SK-N-SH (cell line): ENCODE data around the gene COL4A2. TPM values are rescaled to one million over a fixed set of nuclear protein-coding genes. Genes with fewer than 3 reads are reported as not detected.

ENCODE experiments used
- CHD2 ChIP-seq: fragments of 150-350 bp; IDR thresholded peaks from 2 replicates; pipeline ENCODE4 v1.6.1; 2018; ENCODE audit warnings: low read length; ENCODE audit not compliant: partially characterized antibody
- CTCF ChIP-seq: fragments of 200-600 bp; sonication (generic); IDR thresholded peaks from 2 replicates; pipeline ENCODE4 v1.6.1; 2017; ENCODE audit warnings: antibody characterized with exemption, mild to moderate bottlenecking, moderate library complexity
- ELF1 ChIP-seq: IDR thresholded peaks from 2 replicates; pipeline ENCODE4 v1.4.0; 2012
- FOSL2 ChIP-seq: IDR thresholded peaks from 2 replicates; pipeline ENCODE4 v1.4.0; 2012; ENCODE audit warnings: low read depth, mild to moderate bottlenecking, moderate library complexity, borderline replicate concordance
- FOXM1 ChIP-seq: IDR thresholded peaks from 2 replicates; pipeline ENCODE4 v1.4.0; 2012; ENCODE audit warnings: low read depth, mild to moderate bottlenecking
- GABPA ChIP-seq: IDR thresholded peaks from 2 replicates; pipeline ENCODE4 v1.4.0; 2012; ENCODE audit warnings: low read depth, mild to moderate bottlenecking
- GATA2 ChIP-seq: sonication (generic); formaldehyde crosslinking; IDR thresholded peaks from 2 replicates; pipeline ENCODE4 v1.5.0; 2020; ENCODE audit warnings: mild to moderate bottlenecking, missing genetic modification reagents
- IRF3 ChIP-seq: fragments of 150-350 bp; IDR thresholded peaks from 2 replicates; pipeline ENCODE4 v1.6.1; 2016; ENCODE audit warnings: mild to moderate bottlenecking, low read depth, low read length
- JUND ChIP-seq: IDR thresholded peaks from 2 replicates; pipeline ENCODE4 v1.4.0; 2012
- MXI1 ChIP-seq: IDR thresholded peaks from 2 replicates; pipeline ENCODE4 v1.6.1; 2012; ENCODE audit warnings: mild to moderate bottlenecking, low read depth, low read length, improper control_type of control experiment
- NFIC ChIP-seq: IDR thresholded peaks from 2 replicates; pipeline ENCODE4 v1.4.0; 2012; ENCODE audit warnings: borderline replicate concordance
- NRF1 ChIP-seq: IDR thresholded peaks from 2 replicates; pipeline ENCODE4 v1.6.1; 2012; ENCODE audit warnings: low read depth, mild to moderate bottlenecking, low read length
- PBX3 ChIP-seq: IDR thresholded peaks from 2 replicates; pipeline ENCODE4; 2012
- POLR2AphosphoS5 ChIP-seq: IDR thresholded peaks from 2 replicates; pipeline ENCODE4 v1.6.1; 2012; ENCODE audit warnings: low read depth, low read length
- RAD21 ChIP-seq: IDR thresholded peaks from 2 replicates; pipeline ENCODE4 v1.6.1; 2012; ENCODE audit warnings: mild to moderate bottlenecking, low read length
- RCOR1 ChIP-seq: fragments of 150-350 bp; IDR thresholded peaks from 2 replicates; pipeline ENCODE4 v1.6.1; 2017; ENCODE audit warnings: antibody characterized with exemption, low read length
- RFX5 ChIP-seq: IDR thresholded peaks from 2 replicates; pipeline ENCODE4 v1.6.1; 2012; ENCODE audit warnings: mild to moderate bottlenecking, improper control_type of control experiment, low read length
- SIN3A ChIP-seq: IDR thresholded peaks from 2 replicates; pipeline ENCODE4 v1.6.1; 2012; ENCODE audit warnings: low read depth, mild to moderate bottlenecking, low read length, moderate library complexity, borderline replicate concordance
- SMC3 ChIP-seq: IDR thresholded peaks from 2 replicates; pipeline ENCODE4 v1.6.1; 2012; ENCODE audit warnings: low read depth, low read length, improper control_type of control experiment
- TAF1 ChIP-seq: IDR thresholded peaks from 2 replicates; pipeline ENCODE4 v1.6.1; 2012; ENCODE audit warnings: low read depth, mild to moderate bottlenecking, low read length, moderate library complexity, borderline replicate concordance
- TEAD4 ChIP-seq: IDR thresholded peaks from 2 replicates; pipeline ENCODE4 v1.4.0; 2012; ENCODE audit warnings: mild to moderate bottlenecking, borderline replicate concordance; ENCODE audit not compliant: insufficient read depth
- polyA plus RNA-seq, 3 experiments: library from polyadenylated mRNA; depleted of rRNA; stranded (reverse); fragments of >200 nt; gene quantifications; 2 replicates each; pipeline ENCODE4 v1.2.3, GENCODE V29; 2012
- TF ChIP-seq, protein P1 (sequence below): IDR thresholded peaks from 2 replicates; pipeline ENCODE4 v1.4.0; 2012; ENCODE audit warnings: low read depth, borderline replicate concordance

The COL4A2 gene
- polyA plus RNA-seq, 1 of the 3 experiments (the other 2 are of a cell fraction) = 137 TPM

- TF ChIP-seq GABPA (peak; percentile 33; the same call in 1 of the 2 replicates), FOSL2 (peak; percentile 95), NRF1 (0 out of 2 replicates have a peak, but pooled peaks have one; percentile 19), SMC3 (peak; percentile 99), JUND (peak; percentile 91), MXI1 (no peak; the same call in 1 of the 2 replicates), TAF1 (no peak), FOXM1 (0 out of 2 replicates have a peak, but pooled peaks have one; percentile 36), ELF1 (0 out of 2 replicates have a peak, but pooled peaks have one; percentile 29), CTCF (peak; percentile 96), NFIC (peak; percentile 84), RAD21 (peak; percentile 93), PBX3 (peak; percentile 87), GATA2 (CRISPR knock-in tag) (0 out of 2 replicates have a peak, but pooled peaks have one; percentile 20), CHD2 (no peak), IRF3 (no peak), RCOR1 (peak; percentile 16; the same call in 1 of the 2 replicates), TEAD4 (0 out of 2 replicates have a peak, but pooled peaks have one; percentile 45), SIN3A (peak; percentile 70; the same call in 1 of the 2 replicates), POLR2AphosphoS5 (peak; percentile 36; the same call in 1 of the 2 replicates), RFX5 (0 out of 2 replicates have a peak, but pooled peaks have one; percentile 41)
- TF ChIP-seq, protein P1, sequence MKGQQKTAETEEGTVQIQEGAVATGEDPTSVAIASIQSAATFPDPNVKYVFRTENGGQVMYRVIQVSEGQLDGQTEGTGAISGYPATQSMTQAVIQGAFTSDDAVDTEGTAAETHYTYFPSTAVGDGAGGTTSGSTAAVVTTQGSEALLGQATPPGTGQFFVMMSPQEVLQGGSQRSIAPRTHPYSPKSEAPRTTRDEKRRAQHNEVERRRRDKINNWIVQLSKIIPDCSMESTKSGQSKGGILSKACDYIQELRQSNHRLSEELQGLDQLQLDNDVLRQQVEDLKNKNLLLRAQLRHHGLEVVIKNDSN = no peak
Measured at GRCh38 chr13:110412132-110412914, 105.2 kb downstream of the COL4A2 start (continued).
